ENCODE data around the gene DHRS9.

The DHRS9 gene

DNA sequence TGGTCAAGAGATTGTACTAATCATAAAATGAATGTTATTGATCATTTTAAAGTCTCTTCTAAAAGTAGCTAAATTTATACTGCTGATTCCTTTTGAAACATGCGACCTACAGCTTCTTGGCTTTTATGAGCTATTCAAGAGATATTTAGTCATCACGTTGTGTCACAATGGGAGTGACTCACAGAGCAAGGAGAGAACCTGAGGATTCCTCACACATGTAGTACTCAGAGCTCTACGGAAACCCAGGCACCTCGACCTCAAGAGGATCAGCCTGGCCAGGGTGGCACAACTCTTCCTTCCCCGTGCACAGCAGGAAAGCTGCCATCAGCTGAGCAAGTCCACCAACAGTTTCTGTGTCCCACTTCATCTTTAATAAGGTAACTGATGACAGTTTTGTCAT lies at the start of gene DHRS9:
TSS of gene DHRS9 (plus strand) at position 223 of the 400 bp plus-strand sequence. CDS start 12,019 bp downstream, outside the sequence.
- Histone ChIP-seq H3K36me3 (ENCODE audit: control insufficient read depth in 2 of 2, insufficient read depth in 1 of 2, low read length in 2 of 2) (no peaks in the 10 kb centered on the region), H3K4me3 (ENCODE audit: low read depth, low read length) (no peak within 1 kb of the TSS), H3K9me3 (ENCODE audit: control insufficient read depth, insufficient read depth, low read depth, low read length) (no peaks in the 10 kb centered on the region), H3K4me1 (ENCODE audit: control insufficient read depth, insufficient read depth, low read length) (no peaks in the 10 kb centered on the region), H3K27ac (ENCODE audit: extremely low read depth, low read depth, low read length) (no peak within 1 kb of the TSS)
- POLR2A ChIA-PET, result no interaction called here
- CTCF ChIA-PET, result no interaction called here
- TF ChIP-seq ZNF366 (tag by site-specific recombination; conservative IDR thresholded peaks at IDR 0.05), result 0 out of 2 replicates have a peak, but pooled peaks have one; percentile 21
- no peak for TF ChIP-seq ZSCAN30 (tag by site-specific recombination; IDR thresholded peaks at IDR 0.05)
- no peak for TF ChIP-seq ZNF529 (tag by site-specific recombination; IDR thresholded peaks at IDR 0.05; ENCODE audit: insufficient replicate concordance)
- 0 out of 2 replicates have a peak, but pooled peaks have one; percentile 32 for TF ChIP-seq ZNF660 (tag by site-specific recombination; IDR thresholded peaks at IDR 0.05)
- TF ChIP-seq SCRT2 (tag by site-specific recombination; IDR thresholded peaks at IDR 0.05), result peak; percentile 74
- peak; percentile 68; the same call in 1 of the 2 replicates for TF ChIP-seq ZNF394 (tag by site-specific recombination; IDR thresholded peaks at IDR 0.05; ENCODE audit: borderline replicate concordance)
- no peak for TF ChIP-seq ZNF501 (tag by site-specific recombination; IDR thresholded peaks at IDR 0.05)
- TF ChIP-seq ZNF629 (tag by site-specific recombination; IDR thresholded peaks at IDR 0.05), result peak; percentile 55
- peak; percentile 57; the same call in 1 of the 2 replicates for TF ChIP-seq HIC1 (tag by site-specific recombination; IDR thresholded peaks at IDR 0.05)
- 0 out of 2 replicates have a peak, but pooled peaks have one; percentile 16 for TF ChIP-seq ZBTB17 (tag by site-specific recombination; IDR thresholded peaks at IDR 0.05)
- no peak for TF ChIP-seq GLIS1 (tag by site-specific recombination; IDR thresholded peaks at IDR 0.05)

- Histone ChIP-seq H3K36me3 (ENCODE audit: control insufficient read depth in 2 of 2, insufficient read depth in 1 of 2, low read length in 2 of 2) (no peaks in the 10 kb centered on the region), H3K27ac (ENCODE audit: extremely low read depth, low read depth, low read length) (no peak overlapping the region), H3K4me3 (ENCODE audit: low read depth, low read length) (no peak overlapping the region), H3K9me3 (ENCODE audit: control insufficient read depth, insufficient read depth, low read depth, low read length) (no peaks in the 10 kb centered on the region), H3K4me1 (ENCODE audit: control insufficient read depth, insufficient read depth, low read length) (no peaks in the 10 kb centered on the region)
- ChIA-PET POLR2A (no interaction called here), CTCF (interaction anchor here (0.6 kb wide), 1 partner anchor 11 kb away, joined by 5 read pairs; no protein-coding TSS in a partner anchor)
- TF ChIP-seq KLF1 (tag by site-specific recombination; IDR thresholded peaks at IDR 0.05), result no peak
- TF ChIP-seq, protein P1, sequence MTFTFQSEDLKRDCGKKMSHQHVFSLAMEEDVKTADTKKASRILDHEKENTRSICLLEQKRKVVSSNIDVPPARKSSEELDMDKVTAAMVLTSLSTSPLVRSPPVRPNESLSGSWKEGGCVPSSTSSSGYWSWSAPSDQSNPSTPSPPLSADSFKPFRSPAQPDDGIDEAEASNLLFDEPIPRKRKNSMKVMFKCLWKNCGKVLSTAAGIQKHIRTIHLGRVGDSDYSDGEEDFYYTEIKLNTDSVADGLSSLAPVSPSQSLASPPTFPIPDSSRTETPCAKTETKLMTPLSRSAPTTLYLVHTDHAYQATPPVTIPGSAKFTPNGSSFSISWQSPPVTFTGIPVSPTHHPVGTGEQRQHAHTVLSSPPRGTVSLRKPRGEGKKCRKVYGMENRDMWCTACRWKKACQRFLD (tag by site-specific recombination; IDR thresholded peaks at IDR 0.05), result no peak
- TF ChIP-seq, protein P2, sequence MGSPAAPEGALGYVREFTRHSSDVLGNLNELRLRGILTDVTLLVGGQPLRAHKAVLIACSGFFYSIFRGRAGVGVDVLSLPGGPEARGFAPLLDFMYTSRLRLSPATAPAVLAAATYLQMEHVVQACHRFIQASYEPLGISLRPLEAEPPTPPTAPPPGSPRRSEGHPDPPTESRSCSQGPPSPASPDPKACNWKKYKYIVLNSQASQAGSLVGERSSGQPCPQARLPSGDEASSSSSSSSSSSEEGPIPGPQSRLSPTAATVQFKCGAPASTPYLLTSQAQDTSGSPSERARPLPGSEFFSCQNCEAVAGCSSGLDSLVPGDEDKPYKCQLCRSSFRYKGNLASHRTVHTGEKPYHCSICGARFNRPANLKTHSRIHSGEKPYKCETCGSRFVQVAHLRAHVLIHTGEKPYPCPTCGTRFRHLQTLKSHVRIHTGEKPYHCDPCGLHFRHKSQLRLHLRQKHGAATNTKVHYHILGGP (tag by site-specific recombination; IDR thresholded peaks at IDR 0.05), result no peak
- TF ChIP-seq ZNF19 (tag by site-specific recombination; IDR thresholded peaks at IDR 0.05; ENCODE audit: low read depth), result no peak
Observed at GRCh38 chr2:169023161-169023560, 46.2 kb upstream of the DHRS9 start.

GRCh38 chr2:169026056-169026455 lies 43.3 kb upstream of the DHRS9 start:
- H3K9me3 ChIP-seq (ENCODE audit: control insufficient read depth, insufficient read depth, low read depth, low read length), result no peaks in the 10 kb centered on the region
- CTCF ChIA-PET, result no interaction called here
- POLR2A ChIA-PET, result no interaction called here
- H3K4me1 ChIP-seq (ENCODE audit: control insufficient read depth, insufficient read depth, low read length), result no peaks in the 10 kb centered on the region
- H3K36me3 ChIP-seq (ENCODE audit: control insufficient read depth in 2 of 2, insufficient read depth in 1 of 2, low read length in 2 of 2), result no peaks in the 10 kb centered on the region
- H3K27ac ChIP-seq (ENCODE audit: extremely low read depth, low read depth, low read length), result no peak overlapping the region
- H3K4me3 ChIP-seq (ENCODE audit: low read depth, low read length), result no peak overlapping the region
- no peak for TF ChIP-seq ZNF292 (tag by site-specific recombination; IDR thresholded peaks at IDR 0.05; ENCODE audit: borderline replicate concordance, low read depth)
- no peak for TF ChIP-seq EGR2 (tag by site-specific recombination; IDR thresholded peaks at IDR 0.05; ENCODE audit: low read depth)
- TF ChIP-seq ZNF626 (tag by site-specific recombination; IDR thresholded peaks at IDR 0.05), result no peak
- TF ChIP-seq ZBTB20 (tag by site-specific recombination; IDR thresholded peaks at IDR 0.05), result no peak
- TF ChIP-seq ZNF341 (tag by site-specific recombination; IDR thresholded peaks at IDR 0.05; ENCODE audit: low read depth), result no peak
- no peak for TF ChIP-seq ZNF529 (tag by site-specific recombination; IDR thresholded peaks at IDR 0.05; ENCODE audit: insufficient replicate concordance)
- no peak for TF ChIP-seq ZIC2 (tag by site-specific recombination; IDR thresholded peaks at IDR 0.05)
- TF ChIP-seq, protein P3, sequence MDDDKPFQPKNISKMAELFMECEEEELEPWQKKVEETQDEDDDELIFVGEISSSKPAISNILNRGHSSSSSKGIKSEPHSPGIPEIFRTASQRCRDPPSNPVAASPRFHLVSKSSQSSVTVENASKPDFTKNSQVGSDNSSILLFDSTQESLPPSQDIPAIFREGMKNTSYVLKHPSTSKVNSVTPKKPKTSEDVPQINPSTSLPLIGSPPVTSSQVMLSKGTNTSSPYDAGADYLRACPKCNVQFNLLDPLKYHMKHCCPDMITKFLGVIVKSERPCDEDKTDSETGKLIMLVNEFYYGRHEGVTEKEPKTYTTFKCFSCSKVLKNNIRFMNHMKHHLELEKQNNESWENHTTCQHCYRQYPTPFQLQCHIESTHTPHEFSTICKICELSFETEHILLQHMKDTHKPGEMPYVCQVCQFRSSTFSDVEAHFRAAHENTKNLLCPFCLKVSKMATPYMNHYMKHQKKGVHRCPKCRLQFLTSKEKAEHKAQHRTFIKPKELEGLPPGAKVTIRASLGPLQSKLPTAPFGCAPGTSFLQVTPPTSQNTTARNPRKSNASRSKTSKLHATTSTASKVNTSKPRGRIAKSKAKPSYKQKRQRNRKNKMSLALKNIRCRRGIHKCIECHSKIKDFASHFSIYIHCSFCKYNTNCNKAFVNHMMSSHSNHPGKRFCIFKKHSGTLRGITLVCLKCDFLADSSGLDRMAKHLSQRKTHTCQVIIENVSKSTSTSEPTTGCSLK (tag by site-specific recombination; IDR thresholded peaks at IDR 0.05), result no peak
- TF ChIP-seq, protein P4, sequence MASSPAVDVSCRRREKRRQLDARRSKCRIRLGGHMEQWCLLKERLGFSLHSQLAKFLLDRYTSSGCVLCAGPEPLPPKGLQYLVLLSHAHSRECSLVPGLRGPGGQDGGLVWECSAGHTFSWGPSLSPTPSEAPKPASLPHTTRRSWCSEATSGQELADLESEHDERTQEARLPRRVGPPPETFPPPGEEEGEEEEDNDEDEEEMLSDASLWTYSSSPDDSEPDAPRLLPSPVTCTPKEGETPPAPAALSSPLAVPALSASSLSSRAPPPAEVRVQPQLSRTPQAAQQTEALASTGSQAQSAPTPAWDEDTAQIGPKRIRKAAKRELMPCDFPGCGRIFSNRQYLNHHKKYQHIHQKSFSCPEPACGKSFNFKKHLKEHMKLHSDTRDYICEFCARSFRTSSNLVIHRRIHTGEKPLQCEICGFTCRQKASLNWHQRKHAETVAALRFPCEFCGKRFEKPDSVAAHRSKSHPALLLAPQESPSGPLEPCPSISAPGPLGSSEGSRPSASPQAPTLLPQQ (tag by site-specific recombination; IDR thresholded peaks at IDR 0.05), result no peak
- TF ChIP-seq ZNF792 (tag by site-specific recombination; IDR thresholded peaks at IDR 0.05), result no peak

All from HEK293 (cell line).